Astrocyte (in vitro differentiated cells and primary cell): ENCODE data around the gene SV2C. TPM values are rescaled to one million over a fixed set of nuclear protein-coding genes. Genes with fewer than 3 reads are reported as not detected.

Experiments
- DNase-seq: peaks from one replicate; pipeline ENCODE4 v3.0.0-alpha.2; 2010; ENCODE audit warnings: low read depth
- FAIRE-seq: peaks from 2 replicates; lab custom pipeline; 2011; peaks lifted over from hg19 to GRCh38; lab: Jason Lieb, UNC
- H2AFZ ChIP-seq: 2 replicates; pipeline ENCODE4 v1.6.0; 2012; ENCODE audit warnings: low read depth, low read length, inconsistent platforms
- H3K27ac ChIP-seq: 2 replicates; pipeline ENCODE4 v1.5.1; 2011; ENCODE audit warnings: low read depth, low read length, inconsistent platforms
- H3K27me3 ChIP-seq: 2 replicates; pipeline ENCODE4 v1.6.0; 2011; ENCODE audit warnings: low read length, inconsistent platforms; ENCODE audit not compliant: insufficient read depth
- H3K36me3 ChIP-seq: 2 replicates; pipeline ENCODE4 v1.5.1; 2011; ENCODE audit warnings: low read length, inconsistent platforms; ENCODE audit not compliant: insufficient read depth
- H3K4me1 ChIP-seq: 2 replicates; pipeline ENCODE4 v1.5.1; 2011; ENCODE audit warnings: low read length, inconsistent platforms; ENCODE audit not compliant: insufficient read depth
- H3K4me2 ChIP-seq: 2 replicates; pipeline ENCODE4 v1.6.0; 2012; ENCODE audit warnings: low read length, inconsistent platforms
- H3K4me3 ChIP-seq: 2 replicates; pipeline ENCODE4 v1.5.1; 2011; ENCODE audit warnings: low read depth, mild to moderate bottlenecking, low read length, inconsistent platforms; ENCODE audit not compliant: insufficient read depth
- H3K79me2 ChIP-seq: 2 replicates; pipeline ENCODE4 v1.6.0; 2012; ENCODE audit warnings: mild to moderate bottlenecking, low read length, inconsistent platforms; ENCODE audit not compliant: insufficient read depth
- H3K9ac ChIP-seq: 2 replicates; pipeline ENCODE4 v1.6.0; 2012; ENCODE audit warnings: mild to moderate bottlenecking, low read length, inconsistent platforms
- H3K9me3 ChIP-seq: 2 replicates; pipeline ENCODE4 v1.5.1; 2012; ENCODE audit warnings: low read depth, mild to moderate bottlenecking, low read length, inconsistent platforms; ENCODE audit not compliant: insufficient read depth
- H4K20me1 ChIP-seq: 2 replicates; pipeline ENCODE4 v1.6.0; 2012; ENCODE audit warnings: low read length, inconsistent platforms; ENCODE audit not compliant: insufficient read depth
- H3K27ac Mint-ChIP-seq: one replicate; pipeline ENCODE4 v1.8.0; 2021; ENCODE audit warnings: mild to moderate bottlenecking, mixed read lengths; ENCODE audit not compliant: unreplicated experiment
- H3K27me3 Mint-ChIP-seq: one replicate; pipeline ENCODE4 v1.8.0; 2021; ENCODE audit warnings: low read depth, mixed read lengths; ENCODE audit not compliant: unreplicated experiment
- H3K36me3 Mint-ChIP-seq: one replicate; pipeline ENCODE4 v1.8.0; 2021; ENCODE audit warnings: low read depth, mixed read lengths; ENCODE audit not compliant: unreplicated experiment
- H3K4me1 Mint-ChIP-seq: one replicate; pipeline ENCODE4 v1.8.0; 2021; ENCODE audit warnings: low read depth, mixed read lengths; ENCODE audit not compliant: unreplicated experiment
- H3K4me3 Mint-ChIP-seq: one replicate; pipeline ENCODE4 v1.8.0; 2021; ENCODE audit warnings: mild to moderate bottlenecking, moderate library complexity, mixed read lengths; ENCODE audit not compliant: unreplicated experiment
- H3K9me3 Mint-ChIP-seq: one replicate; pipeline ENCODE4 v1.8.0; 2021; ENCODE audit warnings: mild to moderate bottlenecking, mixed read lengths; ENCODE audit not compliant: unreplicated experiment
- CTCF ChIP-seq: IDR thresholded peaks from 2 replicates; pipeline ENCODE4 v1.5.1; 2011; ENCODE audit warnings: low read depth, mild to moderate bottlenecking, inconsistent platforms, low read length, moderate library complexity; ENCODE audit not compliant: insufficient read depth
- EZH2 ChIP-seq: IDR thresholded peaks from 2 replicates; pipeline ENCODE4 v1.6.1; 2012; ENCODE audit warnings: mild to moderate bottlenecking, low read length, inconsistent platforms; ENCODE audit not compliant: insufficient read depth
- total RNA-seq: library from RNA; stranded (reverse); gene quantifications from 2 replicates; pipeline ENCODE4 v1.2.1, GENCODE V29; 2021

Gene SV2C
- total RNA-seq, 1 donor from 2014 or later, result 0.05 TPM

- H3K4me3 ChIP-seq, result no peak overlapping the region
- H3K9me3 ChIP-seq, result no peaks in the 10 kb centered on the region
- no peak for FAIRE-seq
- H3K4me2 ChIP-seq, result no peak overlapping the region
- H3K27ac Mint-ChIP-seq, result no peak overlapping the region
- peaks cover 17% of the 10 kb centered on the region for H3K4me1 Mint-ChIP-seq
- no peaks in the 10 kb centered on the region for H3K36me3 Mint-ChIP-seq
- no peak overlapping the region for H2AFZ ChIP-seq
- TF ChIP-seq CTCF (no peak), EZH2 (no peak)
- H3K36me3 ChIP-seq, result no peaks in the 10 kb centered on the region
- no peaks in the 10 kb centered on the region for H4K20me1 ChIP-seq
- no peaks in the 10 kb centered on the region for H3K9me3 Mint-ChIP-seq
- no peaks in the 10 kb centered on the region for H3K79me2 ChIP-seq
- DNase-seq, result no peak
- H3K4me1 ChIP-seq, result no peaks in the 10 kb centered on the region
- H3K9ac ChIP-seq, result no peak overlapping the region
- no peaks in the 10 kb centered on the region for H3K27me3 ChIP-seq
- H3K4me3 Mint-ChIP-seq, result no peak overlapping the region
- peaks cover 3% of the 10 kb centered on the region for H3K27me3 Mint-ChIP-seq
- H3K27ac ChIP-seq, result no peak overlapping the region
These were observed 81.8 kb downstream of the SV2C start for GRCh38 chr5:76165029-76165428.

GRCh38 chr5:76165711-76166374 is 82.7 kb downstream of the SV2C start:
- Mint-ChIP-seq H3K27ac (peak overlapping the region; percentile 88), H3K36me3 (no peaks in the 10 kb centered on the region), H3K4me3 (no peak overlapping the region), H3K9me3 (no peaks in the 10 kb centered on the region), H3K27me3 (peaks cover 3% of the 10 kb centered on the region), H3K4me1 (peaks cover 17% of the 10 kb centered on the region)
- Histone ChIP-seq H3K9ac (no peak overlapping the region), H3K4me3 (no peak overlapping the region), H4K20me1 (no peaks in the 10 kb centered on the region), H3K79me2 (no peaks in the 10 kb centered on the region), H2AFZ (no peak overlapping the region), H3K4me2 (no peak overlapping the region), H3K27me3 (no peaks in the 10 kb centered on the region), H3K9me3 (no peaks in the 10 kb centered on the region), H3K4me1 (no peaks in the 10 kb centered on the region), H3K36me3 (no peaks in the 10 kb centered on the region), H3K27ac (no peak overlapping the region)
- DNase-seq, result no peak
- FAIRE-seq, result no peak
- TF ChIP-seq CTCF (no peak), EZH2 (no peak)

- H3K27ac ChIP-seq, result no peak overlapping the region
- H3K79me2 ChIP-seq, result no peaks in the 10 kb centered on the region
- Mint-ChIP-seq H3K4me3 (no peak overlapping the region), H3K4me1 (peaks cover 17% of the 10 kb centered on the region), H3K27me3 (peaks cover 3% of the 10 kb centered on the region), H3K9me3 (no peaks in the 10 kb centered on the region), H3K36me3 (no peaks in the 10 kb centered on the region), H3K27ac (no peak overlapping the region)
- no peak overlapping the region for H3K4me3 ChIP-seq
- H3K27me3 ChIP-seq, result no peaks in the 10 kb centered on the region
- no peak overlapping the region for H2AFZ ChIP-seq
- DNase-seq (no peak), FAIRE-seq (no peak)
- H3K4me2 ChIP-seq, result no peak overlapping the region
- H3K4me1 ChIP-seq, result no peaks in the 10 kb centered on the region
- TF ChIP-seq EZH2, result no peak
- TF ChIP-seq CTCF, result no peak
- no peaks in the 10 kb centered on the region for H4K20me1 ChIP-seq
- no peaks in the 10 kb centered on the region for H3K9me3 ChIP-seq
- no peak overlapping the region for H3K9ac ChIP-seq
- no peaks in the 10 kb centered on the region for H3K36me3 ChIP-seq
These were observed 83.8 kb downstream of the SV2C start for GRCh38 chr5:76166886-76167576.
